ENCODE measurements around the gene LMLN.
"Not testable (repeated sequence)": the region's sequence is repeated elsewhere in the genome, so short reads cannot be mapped to it uniquely, and the experiment has no call there.

Gene LMLN, protein sequence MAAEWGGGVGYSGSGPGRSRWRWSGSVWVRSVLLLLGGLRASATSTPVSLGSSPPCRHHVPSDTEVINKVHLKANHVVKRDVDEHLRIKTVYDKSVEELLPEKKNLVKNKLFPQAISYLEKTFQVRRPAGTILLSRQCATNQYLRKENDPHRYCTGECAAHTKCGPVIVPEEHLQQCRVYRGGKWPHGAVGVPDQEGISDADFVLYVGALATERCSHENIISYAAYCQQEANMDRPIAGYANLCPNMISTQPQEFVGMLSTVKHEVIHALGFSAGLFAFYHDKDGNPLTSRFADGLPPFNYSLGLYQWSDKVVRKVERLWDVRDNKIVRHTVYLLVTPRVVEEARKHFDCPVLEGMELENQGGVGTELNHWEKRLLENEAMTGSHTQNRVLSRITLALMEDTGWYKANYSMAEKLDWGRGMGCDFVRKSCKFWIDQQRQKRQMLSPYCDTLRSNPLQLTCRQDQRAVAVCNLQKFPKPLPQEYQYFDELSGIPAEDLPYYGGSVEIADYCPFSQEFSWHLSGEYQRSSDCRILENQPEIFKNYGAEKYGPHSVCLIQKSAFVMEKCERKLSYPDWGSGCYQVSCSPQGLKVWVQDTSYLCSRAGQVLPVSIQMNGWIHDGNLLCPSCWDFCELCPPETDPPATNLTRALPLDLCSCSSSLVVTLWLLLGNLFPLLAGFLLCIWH

GRCh38 chr3:197959891-197960693, at the start of gene LMLN:
TSS of gene LMLN (plus strand) at chr3:197960217. CDS start at chr3:197960246, 29 bp downstream.
- DNase-seq = peak; percentile 58

DNA sequence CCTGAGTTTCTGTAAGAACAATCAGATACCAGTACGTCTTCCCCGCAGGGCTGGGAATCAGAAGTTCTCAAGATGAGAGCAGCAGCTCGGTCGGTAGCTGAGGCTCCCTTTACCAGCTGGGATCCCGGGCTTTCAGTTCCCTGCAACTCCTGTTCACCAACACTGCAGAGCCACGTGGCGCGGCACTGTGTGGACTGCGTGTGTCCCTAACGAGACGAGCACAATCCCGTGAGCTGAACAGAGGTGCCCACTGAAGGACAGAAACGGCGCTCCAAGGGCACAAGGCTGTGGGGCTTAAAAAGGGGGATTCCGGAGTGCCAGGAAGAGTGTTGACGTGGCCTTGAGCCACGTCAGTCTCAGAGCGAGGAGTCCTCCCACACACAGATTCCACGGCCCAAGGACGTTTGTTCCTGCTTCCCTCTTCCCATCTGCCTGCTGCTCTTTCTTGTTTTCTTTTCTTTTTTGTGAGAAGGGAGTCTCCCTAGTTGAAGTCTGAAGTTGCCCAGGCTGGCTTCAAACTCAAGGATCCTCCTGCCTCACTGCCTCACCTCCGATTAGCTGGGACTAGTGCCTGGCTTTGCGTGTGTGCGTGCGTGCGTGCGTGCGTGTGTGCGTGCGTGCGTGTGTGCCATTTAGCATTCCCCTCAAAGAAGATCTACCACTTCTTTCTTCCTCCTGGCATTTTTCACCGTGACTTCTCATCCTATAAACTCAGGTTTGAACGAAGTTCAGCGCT, 47.1 kb upstream of the LMLN start:
- DNase-seq = no peak

DNA sequence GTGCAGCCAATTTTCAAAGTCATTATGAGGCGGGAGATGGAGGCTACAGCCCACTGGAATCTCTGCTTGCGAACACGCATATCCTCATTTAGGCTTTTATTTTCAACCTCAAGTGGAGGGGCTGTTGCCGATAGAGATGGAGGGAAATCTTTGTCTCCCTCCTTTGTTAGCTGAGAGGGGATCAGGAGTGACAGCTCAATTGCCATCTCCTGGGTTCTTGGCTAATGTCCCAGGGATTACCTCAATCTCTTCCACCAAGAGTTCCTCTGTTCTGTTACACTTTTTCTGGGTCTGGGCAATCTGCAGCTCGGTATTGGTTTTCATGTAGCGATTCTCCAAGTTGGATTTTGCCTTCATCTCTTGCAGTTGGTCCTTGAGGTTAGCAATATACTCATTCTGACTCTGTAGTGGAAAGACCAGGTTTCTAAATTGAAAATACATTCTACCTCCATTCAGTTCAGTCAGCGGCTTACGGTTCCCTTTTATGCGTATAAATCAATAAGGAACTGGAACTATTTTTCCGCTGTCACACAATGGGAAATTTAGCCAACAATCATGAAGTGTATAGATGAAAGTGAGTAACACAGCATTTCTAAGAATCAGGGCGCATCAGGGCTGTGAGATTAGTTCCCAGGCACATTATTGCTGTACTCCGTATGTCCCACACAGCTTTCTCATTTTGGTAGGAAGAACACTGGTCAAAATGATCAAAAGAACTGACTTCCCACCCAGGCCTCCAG, 46.2 kb upstream of the LMLN start:
- no peak for DNase-seq

DNA sequence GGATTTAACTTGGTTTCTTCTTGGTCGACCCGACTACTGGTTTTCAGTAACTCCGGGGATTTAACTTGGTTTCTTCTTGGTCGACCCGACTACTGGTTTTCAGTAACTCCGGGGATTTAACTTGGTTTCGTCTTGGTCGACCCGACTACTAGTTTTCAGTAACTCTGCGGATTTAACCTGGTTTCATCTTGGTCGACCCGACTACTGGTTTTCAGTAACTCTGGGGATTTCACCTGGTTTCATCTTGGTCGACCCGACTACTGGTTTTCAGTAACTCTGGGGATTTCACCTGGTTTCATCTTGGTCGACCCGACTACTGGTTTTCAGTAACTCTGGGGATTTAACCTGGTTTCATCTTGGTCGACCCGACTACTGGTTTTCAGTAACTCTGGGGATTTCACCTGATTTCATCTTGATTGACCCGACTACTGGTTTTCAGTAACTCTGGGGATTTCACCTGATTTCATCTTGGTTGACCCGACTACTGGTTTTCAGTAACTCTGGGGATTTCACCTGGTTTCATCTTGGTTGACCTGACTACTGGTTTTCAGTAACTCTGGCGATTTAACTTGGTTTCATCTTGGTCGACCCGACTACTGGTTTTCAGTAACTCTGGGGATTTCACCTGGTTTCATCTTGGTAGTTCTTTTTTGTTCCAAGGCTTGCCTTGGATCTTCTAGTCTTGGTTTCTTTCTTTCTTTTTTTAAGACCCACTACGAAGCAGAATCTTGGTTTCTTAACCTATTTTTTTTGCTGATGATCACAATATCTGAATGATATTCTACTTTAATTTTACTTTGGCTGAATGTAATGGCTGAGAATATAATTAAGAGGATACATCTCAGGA, 38.4 kb upstream of the LMLN start:
- not testable (repeated sequence) for DNase-seq

DNA sequence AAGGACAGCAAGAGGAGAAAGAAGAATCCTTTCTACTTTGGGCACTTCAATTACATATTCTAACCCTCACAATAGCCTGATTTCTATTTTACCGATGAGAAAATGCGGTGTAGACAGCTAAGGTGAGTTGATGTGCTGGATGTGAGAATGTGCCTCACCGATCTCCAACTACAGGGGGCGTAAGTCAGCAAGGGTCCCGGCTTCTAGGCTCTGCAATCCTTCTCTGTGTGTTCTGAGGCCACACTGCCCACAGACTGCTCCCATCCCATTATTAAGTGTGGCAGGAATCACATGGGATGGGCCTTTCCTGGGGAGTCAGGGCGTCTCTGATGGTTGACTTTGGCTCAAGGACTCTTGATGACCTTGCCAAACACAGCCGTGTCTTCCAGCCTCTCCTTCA, 33.6 kb upstream of the LMLN start:
- DNase-seq = no peak

DNA sequence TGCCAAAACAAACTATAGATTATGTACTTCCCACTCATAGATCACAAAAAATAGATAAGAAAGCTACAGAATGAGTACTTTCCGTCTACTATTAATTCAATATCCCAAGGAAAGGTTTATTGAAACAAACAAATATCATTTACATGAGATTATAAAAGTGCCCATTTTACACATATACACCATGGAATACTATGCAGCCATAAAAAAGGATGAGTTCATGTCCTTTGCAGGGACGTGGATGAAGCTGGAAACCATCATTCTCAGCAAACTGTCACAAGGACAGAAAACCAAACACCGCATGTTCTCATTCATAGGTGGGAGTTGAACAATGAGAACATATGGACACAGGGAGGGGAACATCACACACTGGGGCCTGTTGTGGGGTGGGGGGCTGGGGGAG, 32.4 kb upstream of the LMLN start:
- not testable (repeated sequence) for DNase-seq

DNA sequence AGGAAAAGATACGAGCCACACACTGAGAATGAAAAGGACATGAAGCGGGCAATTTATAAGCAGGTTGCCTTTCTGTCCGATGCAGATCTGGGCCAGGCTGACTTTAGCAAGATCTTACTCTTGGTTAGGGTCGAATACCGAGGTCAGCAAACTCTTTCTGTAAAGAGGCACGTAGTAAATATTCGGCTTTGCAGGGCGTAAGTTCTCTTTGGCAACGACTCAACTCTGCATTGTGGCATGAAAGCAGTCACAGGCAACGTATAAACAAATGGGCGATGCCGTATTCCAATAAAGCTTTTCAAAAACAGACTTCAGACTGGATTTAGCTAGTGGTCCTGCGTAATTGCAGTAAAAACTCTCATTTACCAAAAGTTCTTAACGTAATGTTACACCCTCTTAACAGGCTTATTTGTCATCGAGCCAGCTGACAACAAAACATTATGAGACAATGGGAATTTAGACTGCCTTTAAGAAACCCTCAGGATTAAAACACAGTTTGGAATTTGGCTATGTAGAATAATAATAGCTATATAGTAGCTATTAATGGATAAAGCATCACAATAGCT, 23.1 kb upstream of the LMLN start:
- DNase-seq = no peak

DNA sequence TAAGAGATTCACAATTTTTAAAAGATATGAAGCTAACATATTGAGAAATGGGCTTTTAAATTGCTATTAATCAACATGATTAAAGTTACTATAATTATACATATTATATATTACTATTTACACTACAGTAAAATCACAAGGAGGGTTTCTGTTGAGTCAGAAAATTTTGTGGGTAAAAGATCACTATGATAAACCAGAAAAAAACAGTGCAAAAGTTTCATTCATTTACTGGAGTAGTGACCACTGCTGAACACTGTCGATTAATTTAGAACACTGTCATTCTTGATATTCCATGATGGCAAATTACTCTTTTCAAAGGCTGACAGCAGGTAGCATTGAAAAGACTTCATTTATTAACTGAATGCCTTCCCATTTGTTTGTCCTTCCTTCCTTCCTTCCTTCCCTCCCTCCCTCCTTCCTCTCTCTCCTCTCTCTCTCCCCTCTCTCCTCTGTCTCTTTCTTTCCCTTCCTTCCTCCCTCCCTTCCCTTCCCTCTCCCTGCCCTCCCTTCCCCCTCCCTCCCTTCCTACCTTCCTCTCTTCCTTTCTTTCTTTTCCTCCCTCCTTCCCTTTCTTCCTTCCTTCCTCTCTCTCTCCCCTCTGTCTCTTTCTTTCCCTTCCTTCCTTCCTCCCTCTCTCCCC, 19.2 kb upstream of the LMLN start:
- DNase-seq = no peak

DNA sequence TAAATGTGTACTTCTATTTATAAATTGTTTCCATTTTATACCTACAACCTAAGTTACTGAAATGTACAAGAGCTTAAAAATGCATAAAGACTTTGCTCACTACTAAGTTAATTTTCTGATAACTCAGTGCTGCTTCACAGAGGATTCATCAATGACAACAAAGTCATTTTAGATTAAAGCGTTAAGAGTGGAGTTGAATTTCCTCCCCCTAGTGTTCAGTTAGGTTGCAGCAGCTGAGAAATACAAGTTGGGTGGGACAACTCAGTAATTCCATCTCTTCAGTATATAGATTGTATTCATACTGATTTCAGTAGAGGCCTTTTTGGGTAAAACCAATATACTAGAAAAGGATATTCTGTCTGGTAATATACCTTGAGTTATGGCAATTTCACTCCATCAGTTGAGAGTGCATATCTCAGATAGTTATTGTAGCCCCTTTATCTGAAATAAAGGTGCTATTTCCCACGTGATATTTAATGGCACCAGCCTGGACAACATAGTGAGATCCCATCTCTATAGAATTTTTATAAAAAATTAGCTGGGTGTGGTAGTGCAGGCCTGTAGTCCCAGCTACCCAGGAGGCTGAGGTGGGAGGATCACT, 17.0 kb upstream of the LMLN start:
- DNase-seq = no peak

GRCh38 chr3:197949191-197949777, 10.7 kb upstream of the LMLN start:
- no peak for DNase-seq

- peak; percentile 42 for DNase-seq
Measured at GRCh38 chr3:197949778-197950676, 10.0 kb upstream of the LMLN start, which contains the start of gene RPL35A. TSS of gene RPL35A (plus strand) at chr3:197950190. CDS start at chr3:197950968, 778 bp downstream.

DNA sequence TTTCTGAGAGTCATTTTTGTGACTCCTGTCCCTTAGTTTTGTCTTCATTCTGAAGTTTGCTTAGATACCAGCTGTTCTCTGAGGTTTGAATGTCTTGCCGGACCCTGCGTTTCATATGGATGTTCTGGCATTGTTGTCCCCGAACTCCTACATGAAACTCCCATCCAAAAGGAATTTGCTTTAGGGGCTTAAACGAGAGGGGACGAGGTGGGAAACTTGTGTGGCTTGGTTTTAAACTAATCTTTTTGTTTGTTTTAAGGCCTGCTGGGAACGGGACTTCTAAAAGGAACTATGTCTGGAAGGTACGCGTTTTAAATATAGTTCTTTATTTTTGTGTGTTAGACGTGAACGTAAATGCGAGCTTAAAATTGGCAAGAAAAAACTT, 9.3 kb upstream of the LMLN start:
- no peak for DNase-seq

DNA sequence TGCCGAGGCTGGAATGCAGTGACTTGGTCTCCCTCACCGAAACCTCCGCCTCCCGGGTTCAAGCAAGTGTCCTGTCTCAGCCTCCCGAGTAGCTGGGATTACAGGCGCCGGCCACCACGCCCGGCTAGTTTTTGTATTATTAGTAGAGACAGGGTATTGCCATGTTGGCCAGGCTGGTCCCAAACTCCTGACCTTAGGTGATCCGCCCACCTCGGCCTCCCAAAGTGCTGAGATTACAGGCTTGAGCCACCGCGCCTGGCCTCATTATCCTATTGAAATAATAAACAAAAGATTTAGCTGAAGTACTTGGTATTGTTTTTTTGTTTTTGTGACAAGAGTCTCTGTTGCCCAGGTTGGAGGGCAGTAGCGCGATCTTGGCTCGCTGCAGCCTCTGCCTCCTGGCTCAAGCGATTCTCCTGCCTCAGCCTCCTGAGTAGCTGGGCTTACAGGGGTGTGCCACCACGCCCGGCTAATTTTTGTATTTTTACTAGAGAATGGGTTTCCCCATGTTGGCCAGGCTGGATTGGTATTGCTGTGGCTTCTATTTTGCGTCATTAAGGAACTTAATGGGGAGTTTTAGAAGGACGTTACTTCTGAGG, 8.5 kb upstream of the LMLN start:
- no peak for DNase-seq

GRCh38 chr3:197952440-197952839, 7.6 kb upstream of the LMLN start:
- no peak for DNase-seq

- no peak for DNase-seq
Measured at GRCh38 chr3:197953325-197953724, 6.7 kb upstream of the LMLN start.

DNA sequence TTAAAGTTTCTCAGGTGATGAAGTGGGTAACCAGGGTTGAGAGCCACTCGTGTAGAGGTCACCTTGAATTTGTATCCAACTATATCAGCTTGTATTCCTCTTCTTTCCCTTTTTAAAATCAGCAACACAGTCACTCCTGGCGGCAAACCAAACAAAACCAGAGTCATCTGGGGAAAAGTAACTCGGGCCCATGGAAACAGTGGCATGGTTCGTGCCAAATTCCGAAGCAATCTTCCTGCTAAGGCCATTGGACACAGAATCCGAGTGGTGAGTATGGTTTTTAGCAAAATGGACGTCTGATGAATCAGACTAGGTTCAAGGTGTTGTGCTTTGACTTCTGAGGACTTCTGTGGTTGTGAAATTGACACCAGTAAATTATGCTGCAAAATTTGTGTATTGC, 6.1 kb upstream of the LMLN start:
- DNase-seq = no peak

DNA sequence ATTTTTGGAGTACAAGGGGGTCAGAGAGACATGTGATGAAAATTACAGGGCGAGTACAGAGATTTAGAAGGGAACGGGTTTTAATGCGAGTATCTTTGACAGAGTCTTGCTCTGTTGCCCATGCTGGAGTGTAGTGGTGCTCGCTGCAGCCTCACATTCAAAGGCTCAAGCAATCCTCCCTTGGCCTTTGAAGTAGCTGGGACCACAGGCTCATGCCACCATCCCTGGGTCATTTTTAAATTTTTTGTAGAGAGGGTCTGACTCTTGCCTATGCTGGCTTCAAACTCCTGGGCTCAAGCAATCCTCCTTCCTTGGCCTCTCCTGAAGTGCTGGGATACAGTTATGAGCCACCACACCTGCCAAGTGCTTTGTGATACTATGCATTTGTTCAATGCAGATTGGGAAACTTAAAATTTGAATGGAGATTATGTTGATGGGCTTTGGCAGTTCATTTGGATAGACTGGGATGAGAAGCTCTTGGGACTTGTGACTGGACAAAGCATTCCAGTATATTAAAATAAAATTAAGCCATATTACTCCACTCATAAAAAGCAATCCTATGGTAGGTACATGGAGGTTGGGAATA, 4.0 kb upstream of the LMLN start:
- DNase-seq = no peak

- no peak for DNase-seq
Measured at GRCh38 chr3:197956626-197956988, 3.4 kb upstream of the LMLN start.
